ENCODE results near the gene TMEM219.
A peak's percentile ranks its signal among the peaks of the same experiment; 100 is the strongest.

Gene TMEM219

GRCh38 chr16:29983420-29984136 lies 21.7 kb downstream of the TMEM219 start:
- DNase-seq: no peak

GRCh38 chr16:29984137-29984763 lies 22.4 kb downstream of the TMEM219 start:
- no peak for DNase-seq

GRCh38 chr16:29984764-29985147 lies 22.9 kb downstream of the TMEM219 start:
- DNase-seq: no peak

- no peak for DNase-seq
Observed at GRCh38 chr16:29985271-29985811, 23.5 kb downstream of the TMEM219 start.

GRCh38 chr16:29986231-29986630 lies 24.4 kb downstream of the TMEM219 start:
- no peak for DNase-seq

- DNase-seq: no peak
Observed at GRCh38 chr16:29986931-29987330, 25.1 kb downstream of the TMEM219 start.

- DNase-seq: no peak
Observed at GRCh38 chr16:29987371-29988085, 25.6 kb downstream of the TMEM219 start.

- DNase-seq: no peak
Observed at GRCh38 chr16:29988346-29989075, 26.6 kb downstream of the TMEM219 start.

- DNase-seq: no peak
Observed at GRCh38 chr16:29989111-29989858, 27.4 kb downstream of the TMEM219 start.

GRCh38 chr16:29990034-29990433 lies 28.2 kb downstream of the TMEM219 start:
- no peak for DNase-seq

- DNase-seq: no peak
Observed at GRCh38 chr16:29990883-29991570, 29.1 kb downstream of the TMEM219 start.

- no peak for DNase-seq
Observed at GRCh38 chr16:29991571-29991904, 29.7 kb downstream of the TMEM219 start.

GRCh38 chr16:29992344-29992967 lies 30.6 kb downstream of the TMEM219 start:
- no peak for DNase-seq

GRCh38 chr16:29993191-29993902 lies 31.5 kb downstream of the TMEM219 start:
- DNase-seq: no peak

GRCh38 chr16:29993903-29994599 lies 32.2 kb downstream of the TMEM219 start:
- no peak for DNase-seq

- peak; percentile 36 for DNase-seq
Observed at GRCh38 chr16:29994600-29995323, 32.9 kb downstream of the TMEM219 start.

- peak; percentile 94 for DNase-seq
Observed at GRCh38 chr16:29995324-29995910, 33.5 kb downstream of the TMEM219 start, which contains the start of gene HIRIP3. HIRIP3 (minus strand) TSS chr16:29995617; CDS start chr16:29995605, 12 bp downstream.

GRCh38 chr16:29995911-29996765 lies 34.3 kb downstream of the TMEM219 start, which contains the start of gene INO80E:
INO80E (plus strand) TSS chr16:29996241; CDS start chr16:29996311, 70 bp downstream.
- peak; percentile 95 for DNase-seq

Data from NCI-H2171 treated with DMSO at 0.1 percent for 48 hours (cell line).